ENCODE results near the gene WDR76.

Gene WDR76

GRCh38 chr15:43872416-43873020, 45.7 kb downstream of the WDR76 start:
- Histone ChIP-seq H3K4me2 (no peak overlapping the region), H3K27me3 (ENCODE audit: insufficient read depth, low read depth) (no peaks in the 10 kb centered on the region), H3K4me1 (ENCODE audit: low read depth, poor library complexity, severe bottlenecking) (no peaks in the 10 kb centered on the region), H3K27ac (no peak overlapping the region), H2AFZ (ENCODE audit: low read depth) (no peak overlapping the region), H3K9ac (no peak overlapping the region), H4K20me1 (ENCODE audit: insufficient read depth) (no peaks in the 10 kb centered on the region; the same call in 1 of the 2 replicates), H3K4me3 (IDR thresholded peaks at IDR 0.05; ENCODE audit: insufficient read depth, low read depth, low read length) (no peak overlapping the region), H3K36me3 (ENCODE audit: insufficient read depth) (no peaks in the 10 kb centered on the region), H3K79me2 (ENCODE audit: insufficient read depth, low read depth) (no peaks in the 10 kb centered on the region)
- TF ChIP-seq CTCF (conservative IDR thresholded peaks at IDR 0.05; ENCODE audit: low read depth, low read length): no peak; the same call in none of the 2 replicates

- Histone ChIP-seq H3K4me3 (IDR thresholded peaks at IDR 0.05; ENCODE audit: insufficient read depth, low read depth, low read length) (no peak overlapping the region), H3K9ac (no peak overlapping the region), H3K27me3 (ENCODE audit: insufficient read depth, low read depth) (no peaks in the 10 kb centered on the region), H3K36me3 (ENCODE audit: insufficient read depth) (no peaks in the 10 kb centered on the region), H4K20me1 (ENCODE audit: insufficient read depth) (no peaks in the 10 kb centered on the region), H3K4me2 (no peak overlapping the region), H2AFZ (ENCODE audit: low read depth) (no peak overlapping the region), H3K4me1 (ENCODE audit: low read depth, poor library complexity, severe bottlenecking) (no peaks in the 10 kb centered on the region), H3K79me2 (ENCODE audit: insufficient read depth, low read depth) (no peaks in the 10 kb centered on the region), H3K27ac (no peak overlapping the region)
- TF ChIP-seq CTCF (conservative IDR thresholded peaks at IDR 0.05; ENCODE audit: low read depth, low read length): no peak
Observed at GRCh38 chr15:43873651-43874050, 46.8 kb downstream of the WDR76 start.

DNA sequence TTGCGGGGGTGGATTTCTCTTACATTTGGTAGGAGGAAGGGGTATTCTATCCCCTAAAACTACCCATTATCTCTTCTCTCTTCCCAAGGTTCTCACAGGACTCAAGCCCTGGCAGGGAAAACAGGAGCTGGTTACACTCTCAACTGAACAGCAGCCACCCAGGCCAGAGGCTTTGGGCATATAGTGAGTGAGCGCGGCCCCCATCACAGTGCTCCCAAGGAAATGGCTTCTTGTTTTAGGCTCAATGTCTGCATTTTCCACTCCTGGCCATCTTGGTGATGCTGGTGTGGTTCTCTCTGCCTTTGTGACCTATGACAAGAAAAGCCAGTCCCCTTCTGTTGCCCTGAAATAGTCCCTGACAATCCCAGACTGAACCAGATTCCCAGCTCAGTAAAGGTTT, 50.1 kb downstream of the WDR76 start:
- no peaks in the 10 kb centered on the region for H3K4me1 ChIP-seq (ENCODE audit: low read depth, poor library complexity, severe bottlenecking)
- no peaks in the 10 kb centered on the region for H3K79me2 ChIP-seq (ENCODE audit: insufficient read depth, low read depth)
- no peak for TF ChIP-seq CTCF (conservative IDR thresholded peaks at IDR 0.05; ENCODE audit: low read depth, low read length)
- no peak overlapping the region for H3K9ac ChIP-seq
- no peak overlapping the region for H3K4me3 ChIP-seq (IDR thresholded peaks at IDR 0.05; ENCODE audit: insufficient read depth, low read depth, low read length)
- no peaks in the 10 kb centered on the region for H4K20me1 ChIP-seq (ENCODE audit: insufficient read depth)
- no peaks in the 10 kb centered on the region for H3K27me3 ChIP-seq (ENCODE audit: insufficient read depth, low read depth)
- no peak overlapping the region for H3K4me2 ChIP-seq
- H3K36me3 ChIP-seq (ENCODE audit: insufficient read depth): no peaks in the 10 kb centered on the region
- H2AFZ ChIP-seq (ENCODE audit: low read depth): no peak overlapping the region
- H3K27ac ChIP-seq: no peak overlapping the region

DNA sequence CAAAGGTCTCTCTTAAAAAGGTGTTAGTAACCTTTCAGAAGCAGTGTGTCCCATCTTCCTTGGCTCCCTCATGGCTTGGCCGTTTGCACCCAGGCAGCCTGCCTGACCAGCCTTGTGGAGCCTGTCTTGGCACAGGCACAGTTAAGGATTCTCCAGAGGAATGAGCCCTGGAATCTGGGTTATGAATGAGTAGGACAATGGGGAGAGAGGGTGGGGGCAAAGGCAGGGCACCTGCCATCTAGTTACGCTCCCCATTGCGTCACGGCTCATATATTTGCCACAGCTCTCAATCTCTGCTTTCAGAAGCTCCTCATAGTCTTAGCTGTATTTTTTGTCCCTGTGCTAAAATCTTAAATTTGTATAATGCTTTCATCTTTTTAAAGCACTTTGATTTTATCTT, 50.6 kb downstream of the WDR76 start:
- no peak overlapping the region for H3K4me3 ChIP-seq (IDR thresholded peaks at IDR 0.05; ENCODE audit: insufficient read depth, low read depth, low read length)
- no peak overlapping the region for H3K9ac ChIP-seq
- H2AFZ ChIP-seq (ENCODE audit: low read depth): no peak overlapping the region
- no peaks in the 10 kb centered on the region for H4K20me1 ChIP-seq (ENCODE audit: insufficient read depth)
- H3K36me3 ChIP-seq (ENCODE audit: insufficient read depth): no peaks in the 10 kb centered on the region
- H3K4me2 ChIP-seq: no peak overlapping the region
- no peak overlapping the region for H3K27ac ChIP-seq
- H3K79me2 ChIP-seq (ENCODE audit: insufficient read depth, low read depth): no peaks in the 10 kb centered on the region
- no peak for TF ChIP-seq CTCF (conservative IDR thresholded peaks at IDR 0.05; ENCODE audit: low read depth, low read length)
- H3K27me3 ChIP-seq (ENCODE audit: insufficient read depth, low read depth): no peaks in the 10 kb centered on the region
- no peaks in the 10 kb centered on the region for H3K4me1 ChIP-seq (ENCODE audit: low read depth, poor library complexity, severe bottlenecking)
